SK-N-MC (cell line): ENCODE measurements around the gene IQGAP1.

ENCODE experiments used
- DNase-seq: peaks from one replicate; pipeline ENCODE4 v3.0.0-alpha.2; 2011; ENCODE audit warnings: low read depth, low spot score
- H3K27ac ChIP-seq: fragments of 200-600 bp; sonication (generic); 2 replicates; pipeline ENCODE4 v1.5.1; 2016; ENCODE audit warnings: mixed run types
- H3K36me3 ChIP-seq: fragments of 200-600 bp; sonication (generic); 2 replicates; pipeline ENCODE4 v1.6.1; 2017; ENCODE audit warnings: antibody characterized with exemption, low read length, mixed read lengths; ENCODE audit not compliant: insufficient read depth
- H3K4me3 ChIP-seq: fragments of 200-600 bp; sonication (generic); 2 replicates; pipeline ENCODE4 v1.5.1; 2016
- H3K9ac ChIP-seq: fragments of 200-600 bp; sonication (generic); 2 replicates; pipeline ENCODE4 v1.8.0; 2017; ENCODE audit warnings: mixed run types, mixed read lengths; ENCODE audit not compliant: insufficient read length
- H3K9me3 ChIP-seq: fragments of 200-600 bp; sonication (generic); 2 replicates; pipeline ENCODE4 v1.6.1; 2017; ENCODE audit warnings: low read depth, mild to moderate bottlenecking, antibody characterized with exemption, low read length, moderate library complexity, mixed read lengths
- EZH2 ChIP-seq: fragments of 200-600 bp; sonication (generic); IDR thresholded peaks from one replicate; pipeline ENCODE4 v1.6.1; 2017; ENCODE audit warnings: antibody characterized with exemption
- FOXP2 ChIP-seq: optimal IDR thresholded peaks from 2 replicates; pipeline ENCODE3; 2011; ENCODE audit warnings: mild to moderate bottlenecking, moderate library complexity; ENCODE audit not compliant: insufficient read depth; ENCODE audit errors: extremely low read length, control extremely low read depth
- POLR2AphosphoS5 ChIP-seq: IDR thresholded peaks from 2 replicates; pipeline ENCODE4 v1.6.1; 2012; ENCODE audit warnings: mild to moderate bottlenecking, low read depth, low read length, borderline replicate concordance

The IQGAP1 gene

GRCh38 chr15:90364251-90364650, 23.8 kb upstream of the IQGAP1 start:
- Histone ChIP-seq H3K36me3 (no peaks in the 10 kb centered on the region), H3K9me3 (no peaks in the 10 kb centered on the region), H3K9ac (no peak overlapping the region), H3K27ac (no peak overlapping the region), H3K4me3 (no peak overlapping the region)
- TF ChIP-seq FOXP2 (no peak), EZH2 (no peak), POLR2AphosphoS5 (no peak)
- no peak for DNase-seq

DNA sequence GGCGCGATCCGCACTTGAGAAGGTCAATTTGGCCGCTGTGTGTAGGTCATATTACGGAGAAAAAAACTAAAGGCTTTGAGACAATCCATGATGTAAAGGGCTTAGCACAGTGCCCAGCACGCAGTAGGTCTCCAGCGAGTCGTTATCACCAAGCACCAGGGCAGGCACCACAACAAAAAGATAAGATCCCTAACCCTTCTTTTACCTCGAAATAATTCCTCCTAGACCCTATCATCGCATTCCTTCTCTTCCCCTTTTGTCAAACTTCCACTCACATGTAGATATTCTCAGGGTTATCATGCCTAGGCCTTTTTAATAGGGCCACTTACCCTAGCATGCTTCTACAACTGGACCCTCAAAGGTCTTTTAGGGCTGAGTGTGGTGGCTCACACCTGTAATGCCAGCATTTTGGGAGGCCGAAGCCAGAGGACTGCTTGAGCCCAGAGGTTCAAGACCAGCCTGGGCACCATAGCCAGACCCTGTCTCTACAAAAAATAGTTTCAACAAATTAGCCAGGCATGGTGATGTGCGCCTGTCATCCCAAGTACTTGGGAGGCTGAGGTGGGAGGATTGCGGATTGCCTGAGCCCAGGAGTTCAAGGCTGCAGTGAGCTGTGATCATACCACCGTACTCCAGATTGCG, 22.5 kb upstream of the IQGAP1 start:
- H3K36me3 ChIP-seq = no peaks in the 10 kb centered on the region
- H3K9ac ChIP-seq = no peak overlapping the region
- no peak for TF ChIP-seq POLR2AphosphoS5
- no peak for TF ChIP-seq EZH2
- TF ChIP-seq FOXP2 = no peak
- H3K4me3 ChIP-seq = no peak overlapping the region
- no peak for DNase-seq
- no peak overlapping the region for H3K27ac ChIP-seq
- H3K9me3 ChIP-seq = no peaks in the 10 kb centered on the region

GRCh38 chr15:90367576-90367975, 20.5 kb upstream of the IQGAP1 start:
- Histone ChIP-seq H3K9me3 (no peaks in the 10 kb centered on the region), H3K36me3 (no peaks in the 10 kb centered on the region), H3K27ac (no peak overlapping the region), H3K9ac (no peak overlapping the region), H3K4me3 (no peak overlapping the region)
- TF ChIP-seq EZH2 = no peak
- TF ChIP-seq POLR2AphosphoS5 = no peak
- TF ChIP-seq FOXP2 = no peak
- no peak for DNase-seq

GRCh38 chr15:90375071-90375470, 13.0 kb upstream of the IQGAP1 start:
- no peak for TF ChIP-seq EZH2
- no peak for TF ChIP-seq POLR2AphosphoS5
- TF ChIP-seq FOXP2 = no peak
- H3K4me3 ChIP-seq = no peak overlapping the region
- no peak for DNase-seq
- no peak overlapping the region for H3K27ac ChIP-seq
- H3K9me3 ChIP-seq = no peaks in the 10 kb centered on the region
- no peak overlapping the region for H3K9ac ChIP-seq
- H3K36me3 ChIP-seq = no peaks in the 10 kb centered on the region

DNA sequence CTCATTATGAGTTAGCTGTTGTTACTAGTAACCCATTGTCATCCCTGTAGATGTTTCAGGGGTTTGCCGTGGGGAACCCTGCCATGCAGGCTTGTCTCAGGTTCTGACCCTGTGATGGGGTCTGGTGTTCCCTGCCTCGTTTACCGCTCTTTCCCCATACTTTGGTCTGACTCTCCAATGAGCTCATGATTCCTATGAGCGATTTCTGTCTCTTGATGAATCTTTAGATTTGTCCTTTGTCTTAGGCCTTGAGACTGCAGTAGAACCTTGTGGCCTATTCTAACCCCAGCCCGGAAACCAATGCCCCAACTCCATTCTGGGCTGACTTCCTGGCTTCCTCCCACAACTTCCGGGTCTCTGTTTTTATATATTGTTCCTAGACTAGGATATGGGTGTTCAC, 11.3 kb upstream of the IQGAP1 start:
- DNase-seq = no peak

DNA sequence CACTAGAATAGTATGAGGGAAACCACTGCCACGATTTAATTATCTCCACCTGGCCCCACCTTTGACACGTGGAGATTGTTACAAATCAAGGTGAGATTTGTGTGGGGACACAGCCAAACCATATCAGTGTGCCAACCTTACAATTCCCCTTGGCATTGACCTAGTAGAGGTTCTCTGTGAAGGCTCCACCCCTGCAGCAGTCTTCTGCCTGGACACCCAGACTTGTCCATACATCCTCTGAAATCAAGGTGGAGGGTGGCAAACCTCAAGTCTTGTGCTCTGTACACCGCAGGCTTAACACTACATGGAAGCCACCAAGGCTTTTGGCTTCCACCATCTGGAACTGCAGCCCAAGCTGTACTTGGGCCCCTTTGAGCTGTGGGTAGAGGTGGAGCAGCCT, 8.8 kb upstream of the IQGAP1 start:
- Histone ChIP-seq H3K4me3 (no peak overlapping the region), H3K9ac (no peak overlapping the region), H3K9me3 (no peaks in the 10 kb centered on the region), H3K36me3 (no peaks in the 10 kb centered on the region), H3K27ac (no peak overlapping the region)
- no peak for TF ChIP-seq POLR2AphosphoS5
- no peak for TF ChIP-seq FOXP2
- no peak for TF ChIP-seq EZH2
- DNase-seq = no peak

More for the DNA sequence above, 11.3 kb upstream of the IQGAP1 start:
- H3K27ac ChIP-seq = no peak overlapping the region
- H3K36me3 ChIP-seq = no peaks in the 10 kb centered on the region
- H3K9me3 ChIP-seq = no peaks in the 10 kb centered on the region
- TF ChIP-seq POLR2AphosphoS5 = no peak
- no peak for TF ChIP-seq FOXP2
- no peak for TF ChIP-seq EZH2
- H3K9ac ChIP-seq = no peak overlapping the region
- H3K4me3 ChIP-seq = no peak overlapping the region

DNA sequence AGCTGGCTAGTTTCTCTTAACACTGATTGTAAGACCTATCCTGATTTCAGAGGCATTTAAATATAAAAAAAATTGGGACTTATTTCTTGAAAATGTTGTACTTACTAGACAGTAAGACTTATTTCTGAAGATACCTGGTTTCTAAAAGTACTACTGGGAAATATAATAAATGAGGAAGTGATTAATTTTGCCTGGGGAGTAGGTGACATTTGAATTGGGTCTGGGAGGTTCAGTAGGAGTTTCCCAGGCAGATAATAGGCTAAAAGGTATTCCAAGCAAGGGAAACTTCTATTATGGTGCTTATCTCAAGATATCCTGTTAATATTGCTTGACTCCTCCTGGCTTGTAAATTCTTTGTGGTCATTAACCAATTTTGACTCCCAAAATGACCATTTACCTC, 6.5 kb upstream of the IQGAP1 start:
- H3K9ac ChIP-seq = no peak overlapping the region
- H3K4me3 ChIP-seq = no peak overlapping the region
- DNase-seq = no peak
- H3K36me3 ChIP-seq = no peaks in the 10 kb centered on the region
- H3K9me3 ChIP-seq = no peaks in the 10 kb centered on the region
- H3K27ac ChIP-seq = no peak overlapping the region
- TF ChIP-seq EZH2 = no peak
- TF ChIP-seq POLR2AphosphoS5 = no peak
- TF ChIP-seq FOXP2 = no peak

DNA sequence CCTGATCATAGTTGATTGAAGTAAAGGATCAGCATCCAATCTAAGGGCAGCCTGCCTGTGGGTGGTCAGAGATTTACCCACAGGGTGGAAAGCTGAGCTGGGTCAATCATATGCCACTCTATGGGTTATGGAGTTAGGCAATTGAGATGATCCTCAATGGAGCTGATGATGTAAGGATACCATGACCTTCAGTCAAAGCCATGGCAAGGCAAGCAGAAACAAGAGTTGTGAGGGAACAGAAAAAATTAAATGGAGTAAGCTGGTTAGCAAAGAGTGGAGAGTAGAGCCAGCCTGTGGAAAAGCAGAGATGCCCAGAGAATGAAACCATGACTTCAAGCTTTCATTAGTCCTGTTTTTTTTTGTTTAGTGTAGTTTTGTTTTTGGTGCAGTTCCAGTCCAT, 5.7 kb upstream of the IQGAP1 start:
- Histone ChIP-seq H3K27ac (no peak overlapping the region), H3K9ac (no peak overlapping the region), H3K9me3 (no peaks in the 10 kb centered on the region), H3K36me3 (no peaks in the 10 kb centered on the region), H3K4me3 (no peak overlapping the region)
- no peak for TF ChIP-seq POLR2AphosphoS5
- TF ChIP-seq FOXP2 = no peak
- TF ChIP-seq EZH2 = no peak
- DNase-seq = no peak

GRCh38 chr15:90386221-90386620, 1.8 kb upstream of the IQGAP1 start:
- DNase-seq = no peak
- Histone ChIP-seq H3K4me3 (no peak overlapping the region), H3K9ac (no peak overlapping the region), H3K36me3 (peaks cover 7% of the 10 kb centered on the region; the same call in 1 of the 2 replicates), H3K9me3 (no peaks in the 10 kb centered on the region), H3K27ac (no peak overlapping the region)
- TF ChIP-seq FOXP2 (no peak), EZH2 (no peak), POLR2AphosphoS5 (no peak)
